Adipose tissue (tissue), 3 donors: ENCODE measurements around the gene FAM240B. TPM values are rescaled to one million over a fixed set of nuclear protein-coding genes. Genes with fewer than 3 reads are reported as not detected.

ENCODE experiments used
- H3K27ac ChIP-seq: one replicate; pipeline ENCODE4 v1.5.1; 2013; ENCODE audit warnings: low read depth, low read length
- WGBS, 3 donors: extraction: QIAGEN DNeasy Blood & Tissue Kit; methylation state at CpG; one replicate each; pipeline ENCODE4 v1.1.7; 2013; 5-methylcytosine and 5-hydroxymethylcytosine counted together
- polyA plus RNA-seq, 3 donors: library from polyadenylated mRNA; stranded (reverse); fragments of 200-250 nt; gene quantifications; one replicate each; pipeline ENCODE4 v1.2.3, GENCODE V29; 2013
- donor health status: healthy with polysubstance abuse.
- donor health status: Bipolar disorder and iron deficiency.
- donor health status: healthy.

Gene FAM240B
- polyA plus RNA-seq, 3 donors, result not detected

- H3K27ac ChIP-seq, result no peak overlapping the region
- WGBS, 3 donors, result 53 to 70% (median 67%) methylated on average over 10 of the region's 10 CpGs
Measured at GRCh38 chr9:38707885-38708637, 11.9 kb downstream of the FAM240B start.

- H3K27ac ChIP-seq, result no peak overlapping the region
- 35 to 72% (median 58%) methylated on average over 7 of the region's 7 CpGs for WGBS, 3 donors
Measured at GRCh38 chr9:38706493-38706892, 13.4 kb downstream of the FAM240B start.

- no peak overlapping the region for H3K27ac ChIP-seq
- 65 to 82% (median 76%) methylated on average over 6 of the region's 6 CpGs for WGBS, 3 donors
Measured at GRCh38 chr9:38705917-38706316, 14.0 kb downstream of the FAM240B start.

GRCh38 chr9:38700695-38701094, 19.2 kb downstream of the FAM240B start:
- WGBS, 3 donors, result 64 to 77% (median 76%) methylated on average over 1 of the region's 1 CpG
- no peak overlapping the region for H3K27ac ChIP-seq

- no peak overlapping the region for H3K27ac ChIP-seq
Measured at GRCh38 chr9:38699337-38699736, 20.6 kb downstream of the FAM240B start.

GRCh38 chr9:38697776-38698300, 22.1 kb downstream of the FAM240B start:
- no peak overlapping the region for H3K27ac ChIP-seq
- 45 to 58% (median 54%) methylated on average over 2 of the region's 2 CpGs for WGBS, 3 donors

More at GRCh38 chr9:38699337-38699736, 20.6 kb downstream of the FAM240B start:
- 69 to 78% (median 71%) methylated on average over 7 of the region's 7 CpGs for WGBS, 3 donors

- WGBS, 3 donors, result 88 to 96% (median 93%) methylated on average over 3 of the region's 3 CpGs
Measured at GRCh38 chr9:38696999-38697398, 22.9 kb downstream of the FAM240B start.

GRCh38 chr9:38694676-38695075, 25.3 kb downstream of the FAM240B start:
- H3K27ac ChIP-seq, result no peak overlapping the region
- WGBS, 3 donors, result 77 to 81% (median 79%) methylated on average over 10 of the region's 10 CpGs

More at GRCh38 chr9:38696999-38697398, 22.9 kb downstream of the FAM240B start:
- H3K27ac ChIP-seq, result no peak overlapping the region

- 72 to 79% (median 74%) methylated on average over 4 of the region's 4 CpGs for WGBS, 3 donors
- H3K27ac ChIP-seq, result no peak overlapping the region
Measured at GRCh38 chr9:38692707-38693106, 27.2 kb downstream of the FAM240B start.

- H3K27ac ChIP-seq, result no peak overlapping the region
- 39 to 54% (median 40%) methylated on average over 3 of the region's 3 CpGs for WGBS, 3 donors
Measured at GRCh38 chr9:38690574-38690973, 29.4 kb downstream of the FAM240B start.

GRCh38 chr9:38689678-38690077, 30.3 kb downstream of the FAM240B start:
- WGBS, 3 donors, result 30 to 35% (median 32%) methylated on average over 5 of the region's 5 CpGs
- no peak overlapping the region for H3K27ac ChIP-seq

- no peak overlapping the region for H3K27ac ChIP-seq
- WGBS, 3 donors, result 75 to 83% (median 80%) methylated on average over 8 of the region's 8 CpGs
Measured at GRCh38 chr9:38687992-38688391, 31.9 kb downstream of the FAM240B start.

GRCh38 chr9:38687389-38687842, 32.5 kb downstream of the FAM240B start:
- 11 to 39% (median 36%) methylated on average over 21 of the region's 21 CpGs for WGBS, 3 donors
- H3K27ac ChIP-seq, result no peak overlapping the region

GRCh38 chr9:38686933-38687332, 33.0 kb downstream of the FAM240B start:
- WGBS, 3 donors, result 35 to 48% (median 39%) methylated on average over 10 of the region's 10 CpGs
- no peak overlapping the region for H3K27ac ChIP-seq

- WGBS, 3 donors, result 56 to 85% (median 81%) methylated on average over 2 of the region's 2 CpGs
- H3K27ac ChIP-seq, result no peak overlapping the region
Measured at GRCh38 chr9:38685535-38685934, 34.4 kb downstream of the FAM240B start.

GRCh38 chr9:38683336-38683735, 36.6 kb downstream of the FAM240B start:
- 80 to 81% (median 80%) methylated on average over 8 of the region's 8 CpGs for WGBS, 3 donors
- H3K27ac ChIP-seq, result no peak overlapping the region

GRCh38 chr9:38682713-38683112, 37.2 kb downstream of the FAM240B start:
- 45 to 83% (median 57%) methylated on average over 3 of the region's 3 CpGs for WGBS, 3 donors
- H3K27ac ChIP-seq, result no peak overlapping the region

- WGBS, 3 donors, result 39 to 76% (median 73%) methylated on average over 4 of the region's 4 CpGs
- no peak overlapping the region for H3K27ac ChIP-seq
Measured at GRCh38 chr9:38681747-38682227, 38.1 kb downstream of the FAM240B start.

GRCh38 chr9:38680837-38681445, 39.0 kb downstream of the FAM240B start:
- H3K27ac ChIP-seq, result no peak overlapping the region
- 85 to 89% (median 89%) methylated on average over 14 of the region's 14 CpGs for WGBS, 3 donors
